Mesangial cell (primary cell): ENCODE measurements around the gene POLD4. TPM values are rescaled to one million over a fixed set of nuclear protein-coding genes. Genes with fewer than 3 reads are reported as not detected.

Source experiments
- total RNA-seq: library from RNA; depleted of rRNA; stranded (reverse); fragments of >200 nt; gene quantifications from 2 replicates; pipeline ENCODE4 v1.2.3, GENCODE V29; 2015

POLD4 gene
- 117 and 123 TPM in 2 replicates for total RNA-seq

GRCh38 chr11:67353317-67354074, at the start of gene POLD4:
POLD4 (minus strand) TSS chr11:67353546; CDS start chr11:67353399, 147 bp downstream.

GRCh38 chr11:67401495-67402191, 48.3 kb upstream of the POLD4 start, which contains the start of gene PPP1CA:
PPP1CA (minus strand) TSS chr11:67401858; CDS start chr11:67401782, 76 bp downstream.

DNA sequence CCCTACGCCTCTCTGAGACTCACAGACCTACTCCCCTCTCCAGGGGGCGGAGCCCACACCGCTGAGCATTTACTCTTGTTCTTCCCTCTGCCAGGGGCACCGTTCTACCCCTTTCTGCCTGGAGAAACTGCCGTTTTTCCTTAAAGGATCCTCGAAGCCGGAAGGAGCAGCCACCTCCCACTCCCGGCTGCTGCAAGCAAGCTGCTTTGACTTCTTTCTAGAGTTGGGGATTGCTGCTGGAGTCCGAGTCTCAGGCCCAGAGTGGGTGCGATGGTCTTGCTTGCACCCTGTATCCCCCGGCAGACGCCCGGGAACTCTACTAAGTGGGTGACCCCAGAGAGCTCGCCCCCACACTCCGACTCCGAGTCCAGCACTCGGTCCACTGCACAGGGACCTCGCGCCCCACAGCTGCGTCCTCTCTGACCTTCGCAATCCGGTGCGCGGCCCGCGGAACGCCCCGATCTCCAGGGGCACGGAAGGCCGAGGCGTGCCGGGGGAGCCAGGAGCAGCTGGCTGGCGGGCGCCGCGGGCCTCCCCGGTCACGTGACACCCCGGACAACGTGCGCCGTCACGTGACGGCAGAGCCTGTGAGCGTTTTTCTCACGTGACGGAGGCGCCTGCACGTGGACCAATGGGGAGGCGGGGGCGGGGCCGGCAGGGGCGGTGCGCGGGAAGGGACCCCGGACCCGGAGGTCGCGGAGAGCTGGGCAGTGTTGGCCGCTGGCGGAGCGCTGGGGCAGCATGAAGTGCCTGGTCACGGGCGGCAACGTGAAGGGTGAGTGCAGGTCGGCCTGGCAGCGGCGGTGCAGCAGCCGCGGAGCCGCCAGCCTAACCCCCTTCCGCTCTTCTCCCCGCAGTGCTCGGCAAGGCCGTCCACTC, 38.2 kb upstream of the POLD4 start, which contains the start of gene RAD9A:
Gene RAD9A (plus strand): TSS at position 683 of the 879 bp plus-strand sequence. CDS start 59 bp downstream, at position 742.

GRCh38 chr11:67372993-67373647, 19.8 kb upstream of the POLD4 start, which contains the start of gene CLCF1:
CLCF1 (minus strand) TSS chr11:67373598; CDS start chr11:67373539, 59 bp downstream.

DNA sequence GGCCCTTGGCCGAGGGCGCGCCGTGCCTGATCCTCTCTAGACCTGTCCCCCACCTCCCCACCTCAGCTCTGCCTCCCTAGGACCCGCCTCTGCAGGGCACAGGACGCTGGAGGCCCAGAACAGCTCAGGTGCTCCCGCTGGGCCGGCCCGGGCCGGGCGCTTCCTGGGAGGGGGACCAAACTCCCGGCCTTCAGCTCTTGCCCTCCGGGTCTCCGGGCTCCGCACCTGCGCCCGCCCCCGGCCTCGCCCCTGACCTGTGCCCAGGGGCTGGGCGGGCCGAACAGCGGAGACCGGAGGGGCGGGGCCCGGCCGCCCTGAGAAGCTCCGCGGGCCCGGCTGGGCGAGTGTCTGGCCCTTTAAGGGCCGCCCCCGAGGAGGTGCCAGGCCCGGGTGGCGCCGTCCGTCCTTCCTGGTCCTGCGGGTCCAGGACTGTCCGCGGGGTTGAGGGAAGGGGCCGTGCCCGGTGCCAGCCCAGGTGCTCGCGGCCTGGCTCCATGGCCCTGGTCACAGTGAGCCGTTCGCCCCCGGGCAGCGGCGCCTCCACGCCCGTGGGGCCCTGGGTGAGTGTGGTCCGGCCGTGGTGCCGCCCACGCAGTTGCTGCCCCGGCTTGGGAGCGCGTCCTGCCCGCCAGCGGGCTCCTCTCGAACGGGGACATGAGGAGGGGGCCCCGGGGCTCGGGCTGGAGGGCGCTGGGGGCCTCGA, 50.1 kb downstream of the POLD4 start, which contains the start of gene SSH3:
Gene SSH3 (plus strand): TSS at position 399 of the 703 bp plus-strand sequence. CDS start 96 bp downstream, at position 495.

Other genes with a start within 250 kb of the POLD4 start
- 28.2 and 39.9 TPM in 2 replicates for gene KDM2A, start 234.3 kb downstream of the POLD4 start, total RNA-seq
- gene GRK2, start 87.1 kb downstream of the POLD4 start, total RNA-seq = 36.5 and 39.3 TPM in 2 replicates
- 31.4 and 32.5 TPM in 2 replicates for gene ANKRD13D, start 64.2 kb downstream of the POLD4 start, total RNA-seq
- gene SSH3, start 50.0 kb downstream of the POLD4 start, total RNA-seq = 20.2 and 57.3 TPM in 2 replicates
- 17.8 and 29.8 TPM in 2 replicates for gene CLCF1, start 20.1 kb upstream of the POLD4 start, total RNA-seq
- gene RAD9A, start 38.4 kb upstream of the POLD4 start, total RNA-seq = 7.4 and 9.8 TPM in 2 replicates
- gene PPP1CA, start 48.3 kb upstream of the POLD4 start, total RNA-seq = 266 and 298 TPM in 2 replicates
- gene TBC1D10C, start 50.5 kb upstream of the POLD4 start, total RNA-seq = 0.33 and 0.76 TPM in 2 replicates
- 0.33 and 7.5 TPM in 2 replicates for gene CARNS1, start 62.1 kb upstream of the POLD4 start, total RNA-seq
- 55.7 and 76.3 TPM in 2 replicates for gene RPS6KB2, start 74.9 kb upstream of the POLD4 start, total RNA-seq
- 0.25 and 1.8 TPM in 2 replicates for gene PTPRCAP, start 84.1 kb upstream of the POLD4 start, total RNA-seq
- 145 and 203 TPM in 2 replicates for gene CORO1B, start 89.9 kb upstream of the POLD4 start, total RNA-seq
- gene GPR152, start 99.2 kb upstream of the POLD4 start, total RNA-seq = not detected in 2 replicates
- not detected in 2 replicates for gene CABP4, start 101.8 kb upstream of the POLD4 start, total RNA-seq
- 58.2 and 61.9 TPM in 2 replicates for gene TMEM134, start 115.7 kb upstream of the POLD4 start, total RNA-seq
- 59.2 and 87.3 TPM in 2 replicates for gene AIP, start 129.5 kb upstream of the POLD4 start, total RNA-seq
- gene PITPNM1, start 151.8 kb upstream of the POLD4 start, total RNA-seq = 93.2 and 138 TPM in 2 replicates
- gene CDK2AP2, start 154.6 kb upstream of the POLD4 start, total RNA-seq = 107 and 165 TPM in 2 replicates
- not detected in 2 replicates for gene CABP2, start 169.9 kb upstream of the POLD4 start, total RNA-seq
- gene GSTP1, start 230.3 kb upstream of the POLD4 start, total RNA-seq = 2,936 and 3,710 TPM in 2 replicates